HL-60 (cell line): ENCODE results near the gene GID8.

Source experiments
- DNase-seq, 2 experiments: peaks; one replicate each; pipeline ENCODE4 v3.0.0-alpha.2; 2010 to 2020; ENCODE audit warnings: low read depth in 1 of 2, low spot score in 1 of 2
- H3K27ac ChIP-seq: fragments of 250-450 bp; sonication (Bioruptor Pico); replicated peaks from 2 replicates; pipeline ENCODE4 v1.5.1; 2020; ENCODE audit warnings: mild to moderate bottlenecking, moderate library complexity
- H3K27me3 ChIP-seq: fragments of 250-450 bp; sonication (Bioruptor Pico); 2 replicates; pipeline ENCODE4 v1.5.1; 2021; ENCODE audit warnings: mild to moderate bottlenecking, moderate library complexity; ENCODE audit not compliant: insufficient read depth, poor library complexity, severe bottlenecking
- H3K4me3 ChIP-seq: replicated peaks from 2 replicates; pipeline ENCODE4 v1.5.1; 2011; ENCODE audit warnings: mild to moderate bottlenecking, control low read depth, low read length; ENCODE audit not compliant: insufficient read depth
- CTCF ChIP-seq: IDR thresholded peaks from one replicate; pipeline ENCODE4 v1.5.1; 2011; ENCODE audit warnings: low read length, control low read depth, inconsistent platforms; ENCODE audit not compliant: insufficient read depth
- GABPA ChIP-seq: IDR thresholded peaks from 2 replicates; pipeline ENCODE4 v1.6.1; 2012; ENCODE audit warnings: low read depth
- POLR2AphosphoS5 ChIP-seq: IDR thresholded peaks from 2 replicates; pipeline ENCODE4 v1.6.1; 2012; ENCODE audit warnings: low read depth
- REST ChIP-seq: IDR thresholded peaks from 2 replicates; pipeline ENCODE4 v1.6.1; 2012; ENCODE audit warnings: low read depth; ENCODE audit not compliant: insufficient replicate concordance
- SPI1 ChIP-seq: IDR thresholded peaks from 2 replicates; pipeline ENCODE4 v1.6.1; 2012; ENCODE audit warnings: low read depth, mild to moderate bottlenecking, borderline replicate concordance

Gene GID8

GRCh38 chr20:62889411-62889810 is 48.5 kb upstream of the GID8 start:
- no peaks in the 10 kb centered on the region for H3K27me3 ChIP-seq
- H3K4me3 ChIP-seq, result no peak overlapping the region
- no peak for DNase-seq
- TF ChIP-seq REST, result no peak
- TF ChIP-seq SPI1, result no peak
- TF ChIP-seq CTCF, result no peak
- no peak for TF ChIP-seq GABPA
- no peak for TF ChIP-seq POLR2AphosphoS5
- no peak overlapping the region for H3K27ac ChIP-seq

GRCh38 chr20:62889871-62890270 is 48.1 kb upstream of the GID8 start:
- Histone ChIP-seq H3K27ac (no peak overlapping the region), H3K4me3 (no peak overlapping the region), H3K27me3 (no peaks in the 10 kb centered on the region)
- DNase-seq, result no peak
- no peak for TF ChIP-seq REST
- no peak for TF ChIP-seq CTCF
- TF ChIP-seq GABPA, result no peak
- TF ChIP-seq POLR2AphosphoS5, result no peak
- TF ChIP-seq SPI1, result no peak

- no peak overlapping the region for H3K27ac ChIP-seq
- no peak for DNase-seq
Observed at GRCh38 chr20:62890444-62890843, 47.5 kb upstream of the GID8 start.

More at GRCh38 chr20:62890444-62890843, 47.5 kb upstream of the GID8 start:
- Histone ChIP-seq H3K4me3 (no peak overlapping the region), H3K27me3 (no peaks in the 10 kb centered on the region)
- no peak for TF ChIP-seq SPI1
- TF ChIP-seq POLR2AphosphoS5, result no peak
- no peak for TF ChIP-seq GABPA
- no peak for TF ChIP-seq CTCF
- TF ChIP-seq REST, result no peak
